NCI-H748 (cell line): ENCODE results near the gene LRPAP1.
A peak's percentile ranks its signal among the peaks of the same experiment; 100 is the strongest.

Experiments used
- DNase-seq: peaks from one replicate; lab custom pipeline; 2025; ENCODE audit not compliant: unreplicated experiment; lab: John Stamatoyannopoulos, UW

The LRPAP1 gene

GRCh38 chr4:3502941-3503936 is 29.0 kb downstream of the LRPAP1 start:
- DNase-seq, result no peak

- no peak for DNase-seq
These were observed 30.3 kb downstream of the LRPAP1 start for GRCh38 chr4:3501825-3502425.

- no peak for DNase-seq
These were observed 30.9 kb downstream of the LRPAP1 start for GRCh38 chr4:3501126-3501824.

GRCh38 chr4:3500634-3501101 is 31.6 kb downstream of the LRPAP1 start:
- DNase-seq, result no peak

GRCh38 chr4:3500111-3500510 is 32.1 kb downstream of the LRPAP1 start:
- no peak for DNase-seq

- no peak for DNase-seq
These were observed 32.5 kb downstream of the LRPAP1 start for GRCh38 chr4:3499710-3500109.

- DNase-seq, result peak; percentile 7
These were observed 33.2 kb downstream of the LRPAP1 start for GRCh38 chr4:3498901-3499510.

GRCh38 chr4:3498407-3498806 is 33.8 kb downstream of the LRPAP1 start:
- DNase-seq, result no peak

- no peak for DNase-seq
These were observed 34.5 kb downstream of the LRPAP1 start for GRCh38 chr4:3497523-3498389.

- no peak for DNase-seq
These were observed 35.1 kb downstream of the LRPAP1 start for GRCh38 chr4:3497095-3497494.

GRCh38 chr4:3496021-3496420 is 36.2 kb downstream of the LRPAP1 start:
- DNase-seq, result no peak

- DNase-seq, result no peak
These were observed 36.8 kb downstream of the LRPAP1 start for GRCh38 chr4:3495204-3495975.

GRCh38 chr4:3494462-3494871 is 37.8 kb downstream of the LRPAP1 start:
- DNase-seq, result no peak

GRCh38 chr4:3493720-3494461 is 38.3 kb downstream of the LRPAP1 start:
- DNase-seq, result no peak

GRCh38 chr4:3492741-3493719 is 39.2 kb downstream of the LRPAP1 start:
- DNase-seq, result no peak

- DNase-seq, result no peak
These were observed 40.4 kb downstream of the LRPAP1 start for GRCh38 chr4:3491681-3492405.

GRCh38 chr4:3489451-3489962 is 42.7 kb downstream of the LRPAP1 start:
- peak; percentile 0 for DNase-seq
